NOMO-1 treated with dmso at 0.1 percent for 144 hours (cell line): ENCODE results near the gene HS3ST3B1.

ENCODE experiments used
- DNase-seq: peaks from one replicate; lab custom pipeline; 2025; ENCODE audit not compliant: unreplicated experiment; lab: John Stamatoyannopoulos, UW

Gene HS3ST3B1

DNA sequence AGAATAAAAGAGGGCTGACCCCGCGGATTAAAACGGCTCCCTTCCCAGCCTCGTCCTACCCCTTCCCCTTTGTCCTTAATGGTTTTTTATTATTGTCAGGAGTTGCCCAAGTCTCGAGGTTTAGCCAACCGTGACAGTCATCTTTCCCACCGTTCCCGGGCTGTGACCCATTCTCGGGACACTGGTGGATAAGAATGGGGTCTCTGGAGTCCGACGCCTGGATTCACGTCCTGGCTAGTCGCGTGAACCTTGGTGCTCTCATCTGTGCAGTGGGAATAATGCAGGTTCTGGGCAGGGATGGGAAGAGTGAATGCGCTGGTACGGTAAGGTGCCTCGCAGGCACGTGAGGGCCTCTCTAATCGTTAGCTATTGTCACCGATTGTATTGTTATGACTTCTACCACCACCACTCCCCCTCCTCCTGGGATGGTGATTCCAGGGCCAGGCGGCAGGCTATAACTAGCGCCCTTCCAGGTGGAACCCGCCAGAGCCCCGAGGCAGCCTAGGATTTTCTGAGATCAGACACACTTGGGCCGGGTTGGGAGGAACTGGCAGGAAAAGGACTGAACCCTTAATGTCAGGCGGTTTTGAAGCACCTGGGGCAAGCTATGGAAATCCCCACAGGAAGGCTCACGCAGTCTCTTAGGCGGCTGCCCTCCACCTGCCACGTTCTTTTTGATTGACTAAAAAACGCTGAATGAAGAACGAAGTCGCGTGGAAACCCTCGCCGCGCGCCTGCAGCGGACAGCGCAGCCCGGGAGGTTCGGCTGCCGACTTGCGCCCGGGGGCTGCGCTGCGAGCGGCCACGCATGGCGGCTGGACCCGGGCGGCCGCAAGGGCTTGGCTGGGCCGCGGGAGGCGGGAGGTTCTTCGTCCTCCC, 2.7 kb downstream of the HS3ST3B1 start:
- no peak for DNase-seq

DNA sequence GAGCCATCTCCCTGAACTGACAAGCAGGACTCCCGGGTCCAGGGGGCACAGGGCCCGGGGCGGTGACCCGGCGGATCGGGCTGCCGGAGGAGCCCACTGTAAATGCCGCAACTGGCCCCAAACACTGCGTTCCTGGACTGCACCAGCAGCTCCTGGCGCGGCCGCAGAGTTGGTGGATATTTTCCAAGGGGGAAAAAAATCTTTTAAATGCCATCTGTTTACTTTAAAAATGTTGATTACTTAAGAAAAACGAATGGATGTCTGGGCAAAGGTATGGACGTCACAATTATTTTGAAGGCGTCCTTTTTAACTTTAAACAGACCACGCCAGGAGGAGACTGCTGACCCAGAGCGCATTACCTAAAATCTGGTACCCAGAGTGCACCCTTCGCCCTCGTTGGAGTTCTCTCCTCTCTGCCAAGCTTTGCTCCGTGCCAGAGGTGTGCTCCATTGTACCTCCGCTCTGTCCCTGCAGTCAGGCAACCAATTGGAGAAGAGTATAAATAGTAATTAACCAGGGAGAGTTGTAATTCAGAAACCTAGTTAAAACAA, 3.4 kb downstream of the HS3ST3B1 start:
- no peak for DNase-seq

DNA sequence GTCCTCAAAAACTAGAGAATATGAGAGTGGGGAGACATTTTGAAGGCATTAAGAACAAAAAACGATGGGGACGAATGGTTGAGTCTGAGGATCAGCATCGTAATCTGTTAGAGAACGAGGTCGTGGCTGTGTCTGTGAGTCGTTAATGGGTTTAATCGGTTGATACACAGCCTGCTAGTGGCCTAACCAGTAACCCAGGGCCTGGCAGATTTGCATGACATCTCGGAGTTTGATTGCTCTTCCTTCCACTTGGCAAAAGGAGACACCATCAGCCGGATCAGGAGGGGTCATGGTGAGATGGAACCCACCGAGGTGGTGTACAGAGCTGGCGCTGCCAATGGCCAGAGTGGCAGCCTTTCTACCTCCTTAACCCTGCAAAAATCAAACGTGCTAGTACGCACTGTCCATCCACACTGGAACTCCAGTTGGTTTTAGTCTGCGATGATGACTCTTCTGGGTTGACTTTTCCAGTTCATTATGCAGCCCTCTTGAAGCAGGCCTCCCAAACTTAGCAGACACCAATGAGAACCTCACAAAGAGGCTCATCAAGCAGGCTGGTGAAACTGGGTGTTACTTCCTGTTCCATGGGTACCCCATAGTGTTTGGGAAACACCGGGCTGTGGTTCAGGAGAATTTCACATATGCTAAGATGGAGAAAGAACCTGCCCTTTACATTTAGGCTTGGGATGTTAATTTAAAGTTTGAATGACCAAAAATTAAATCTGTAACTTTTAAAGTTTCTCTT, 4.1 kb downstream of the HS3ST3B1 start:
- DNase-seq = no peak

DNA sequence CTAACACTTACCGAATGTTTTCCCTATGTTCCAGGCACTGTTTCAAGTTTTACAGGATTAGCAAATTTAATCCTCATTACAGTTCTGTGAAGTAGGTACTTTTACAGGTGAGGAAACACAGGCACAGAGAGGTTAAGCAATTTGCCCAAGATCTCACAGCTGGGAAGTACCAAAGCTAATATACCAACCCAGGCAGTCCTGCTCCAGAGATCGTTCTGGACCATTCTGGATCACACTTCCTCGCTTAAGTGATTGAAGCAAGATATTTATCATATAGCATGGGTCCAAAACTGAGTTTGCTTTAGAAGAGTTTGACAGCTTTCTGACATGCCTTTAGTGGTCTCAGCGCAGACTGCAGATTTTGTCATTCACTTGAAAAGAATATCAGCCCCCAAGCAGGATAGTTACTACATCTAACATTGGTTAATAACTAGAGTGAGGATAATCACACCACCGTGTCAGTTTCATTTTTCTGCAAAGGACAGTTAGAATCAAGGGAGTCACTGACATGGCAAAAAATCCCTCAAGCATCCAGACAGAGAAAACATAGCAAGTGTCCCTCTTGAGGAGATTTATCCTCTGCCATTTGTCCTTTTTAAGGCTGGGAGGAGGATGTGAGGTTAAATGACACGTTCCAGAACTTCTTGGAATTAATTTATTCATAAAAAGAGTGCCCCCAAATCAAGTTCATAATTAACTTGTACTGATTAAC, 5.1 kb downstream of the HS3ST3B1 start:
- no peak for DNase-seq

DNA sequence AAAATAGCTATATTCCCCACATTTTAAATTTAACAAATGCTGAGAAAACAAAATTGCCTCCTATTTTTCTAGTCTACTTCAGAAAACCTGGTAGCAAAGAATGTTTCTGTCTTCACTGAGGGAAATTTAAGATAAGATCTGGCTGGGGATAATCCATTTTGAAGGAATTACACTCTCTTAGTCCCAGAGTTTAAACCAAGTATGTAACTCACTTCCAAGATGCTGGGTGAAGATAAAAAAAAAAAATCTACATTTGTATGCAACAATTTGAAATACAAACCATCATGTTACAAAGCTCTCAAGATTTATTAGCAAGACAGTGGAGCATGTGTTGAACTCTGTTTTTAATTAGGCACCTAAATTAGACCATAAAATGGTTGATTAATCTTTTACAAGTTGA, 5.7 kb downstream of the HS3ST3B1 start:
- DNase-seq = no peak

DNA sequence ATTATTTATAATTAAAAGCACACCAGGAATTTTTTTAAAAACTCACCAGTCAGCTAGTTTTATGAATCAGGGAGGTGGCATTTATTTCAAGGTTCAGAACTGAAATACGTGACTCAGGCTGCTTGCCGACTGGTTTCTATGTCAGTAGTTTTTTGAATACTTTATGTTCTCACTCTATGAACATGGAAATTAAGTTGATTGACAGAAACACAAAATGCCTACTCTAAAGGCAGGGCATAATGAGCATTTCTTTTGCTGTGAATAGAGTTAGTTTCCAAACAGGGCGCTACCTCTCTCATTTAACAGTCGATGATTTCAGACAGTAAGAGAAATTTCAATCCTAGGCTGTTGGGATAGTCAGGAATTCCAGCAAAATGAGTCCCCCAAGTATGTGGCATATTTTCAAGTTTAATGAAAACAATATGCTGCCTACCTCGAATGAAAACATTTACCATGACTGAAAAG, 6.7 kb downstream of the HS3ST3B1 start:
- DNase-seq = no peak

DNA sequence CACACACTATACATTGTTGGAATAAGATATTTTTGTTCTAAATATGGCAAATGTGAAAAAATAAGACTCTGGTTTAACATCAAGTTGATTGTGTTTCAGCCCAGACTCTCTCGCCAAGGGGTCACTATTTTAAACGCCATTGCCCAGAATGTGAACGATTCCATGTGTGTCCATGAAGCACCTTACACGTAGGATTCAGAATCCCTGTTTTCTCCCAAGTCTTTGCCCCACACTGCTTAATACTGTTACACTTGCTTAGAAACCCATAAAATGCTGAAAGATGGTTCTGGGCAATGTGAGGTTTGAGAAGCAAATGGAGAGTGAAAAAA, 7.7 kb downstream of the HS3ST3B1 start:
- DNase-seq = no peak

DNA sequence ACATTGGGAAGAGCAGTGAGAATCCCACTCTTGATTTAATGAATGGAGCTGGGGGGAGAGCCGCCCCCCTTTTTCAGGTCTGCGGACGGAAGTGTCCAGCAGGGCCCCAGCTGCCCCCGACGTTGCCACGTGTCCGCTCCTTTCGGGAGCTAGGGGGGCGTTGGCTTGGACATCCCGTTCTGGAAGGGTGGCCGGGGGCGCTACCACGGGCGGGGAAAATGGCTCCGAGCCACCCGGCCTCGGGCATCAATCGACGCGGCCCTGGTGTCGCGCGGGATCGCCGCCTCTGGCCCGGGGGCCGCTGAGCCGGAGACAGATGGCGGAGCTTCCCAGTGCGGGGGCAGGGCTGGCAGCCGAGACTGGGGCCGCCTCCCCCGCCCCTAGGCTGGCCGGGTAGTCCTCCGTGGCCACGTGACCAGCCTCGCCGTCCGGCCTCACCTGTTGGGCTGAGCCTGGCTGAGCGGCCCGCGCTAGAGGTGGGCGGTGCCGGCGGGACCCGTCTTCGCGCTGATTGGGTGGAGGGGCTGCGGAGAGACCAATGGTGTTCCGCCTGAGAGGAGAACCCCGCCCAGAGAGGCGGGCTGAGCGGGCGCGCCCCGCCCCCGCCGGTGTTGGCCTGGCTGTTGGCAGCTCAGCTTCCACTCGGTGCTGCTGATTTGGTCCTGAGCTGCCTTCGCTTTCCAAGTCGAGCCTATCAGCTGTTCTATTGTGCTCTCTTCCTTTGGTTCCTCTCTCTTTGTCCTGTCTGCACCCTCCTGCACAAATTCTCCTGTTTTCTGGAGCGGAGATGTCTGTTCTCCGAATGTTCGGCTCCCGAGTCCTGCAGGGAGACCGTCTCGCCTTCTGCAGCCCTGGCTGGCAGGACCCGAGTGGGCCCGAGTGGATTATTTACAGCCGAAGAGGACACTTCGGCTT, 8.3 kb downstream of the HS3ST3B1 start:
- peak; percentile 83 for DNase-seq

DNA sequence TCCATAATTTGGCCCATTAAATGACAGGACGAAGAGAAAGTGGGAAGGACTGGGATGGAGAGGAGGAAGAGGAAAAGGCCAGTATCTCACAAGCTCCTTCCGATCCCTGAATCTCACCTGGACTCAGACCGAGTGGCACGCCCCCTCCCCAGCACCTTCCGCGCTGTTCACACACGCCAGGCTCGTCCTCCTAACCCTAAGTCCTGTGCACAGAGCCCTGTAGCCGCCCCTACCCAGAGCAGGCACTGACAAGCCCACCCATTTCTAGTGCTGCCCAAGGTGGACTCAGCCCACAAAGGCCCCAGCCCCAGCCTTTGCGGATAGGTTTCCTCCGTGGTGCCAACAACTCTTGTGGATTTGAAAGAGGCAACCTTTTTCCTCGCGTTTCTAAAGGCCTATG, 9.2 kb downstream of the HS3ST3B1 start:
- DNase-seq = no peak

DNA sequence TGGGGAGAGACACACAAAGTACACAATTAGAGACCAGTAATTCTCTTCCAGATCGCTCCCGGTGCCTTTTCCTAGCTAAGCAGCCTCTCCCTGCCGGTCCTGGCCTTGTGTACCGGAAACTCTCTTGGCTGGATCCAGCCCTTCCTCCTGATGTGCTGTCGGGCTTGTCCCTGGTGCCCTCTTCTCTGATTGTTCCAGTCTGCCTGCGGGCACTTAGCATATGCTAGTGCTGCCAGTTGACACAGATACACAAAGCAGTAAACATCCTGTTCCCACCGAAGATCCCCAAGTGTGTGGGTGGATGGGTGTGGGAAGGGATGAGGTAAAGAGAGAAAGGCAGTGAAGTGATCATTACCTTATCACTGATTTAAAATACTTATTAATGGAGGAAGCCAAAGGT, 9.7 kb downstream of the HS3ST3B1 start:
- DNase-seq = no peak

DNA sequence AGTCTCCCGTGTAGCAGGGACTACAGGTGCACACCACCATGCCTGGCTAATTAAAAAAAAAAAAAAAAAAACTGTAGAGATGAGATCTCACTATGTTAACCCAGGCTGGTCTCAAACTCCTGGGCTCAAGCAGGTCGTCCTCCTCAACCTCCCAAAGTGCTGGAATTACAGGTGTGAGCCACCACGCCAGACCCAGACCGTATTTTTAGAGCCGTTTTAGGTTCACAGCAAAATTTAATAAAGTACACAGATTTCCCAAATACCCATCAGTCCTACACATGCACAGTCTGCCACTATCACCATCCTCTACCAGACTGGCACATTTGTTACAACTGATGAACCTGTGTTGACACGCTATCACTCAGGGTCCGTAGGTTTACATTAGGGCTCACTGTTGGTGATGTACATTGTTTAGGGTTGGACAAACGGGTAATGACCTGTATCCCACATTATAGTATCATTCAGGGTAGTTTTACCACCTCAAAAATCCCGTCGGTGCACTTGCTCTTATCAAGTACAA, 10.4 kb downstream of the HS3ST3B1 start:
- no peak for DNase-seq

DNA sequence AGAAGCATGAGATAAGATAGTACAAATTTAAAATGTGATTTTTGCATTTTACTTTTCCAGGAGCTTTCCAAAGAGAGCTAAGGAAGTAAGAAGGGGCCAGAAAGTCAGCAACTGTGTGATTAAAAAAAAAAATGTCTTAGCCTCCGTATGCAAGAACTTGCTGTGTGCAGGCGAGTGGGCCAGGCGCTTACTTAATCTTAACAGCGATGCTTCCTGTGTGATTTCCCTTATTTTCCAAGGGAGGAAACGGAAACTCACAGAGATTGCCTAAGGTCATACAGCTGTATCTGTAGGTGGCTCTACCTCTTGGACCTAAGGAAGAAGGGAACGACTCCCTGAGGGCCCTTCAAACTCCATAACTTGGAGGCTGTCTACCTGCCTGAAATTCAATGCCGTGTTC, 11.1 kb downstream of the HS3ST3B1 start:
- DNase-seq = no peak

DNA sequence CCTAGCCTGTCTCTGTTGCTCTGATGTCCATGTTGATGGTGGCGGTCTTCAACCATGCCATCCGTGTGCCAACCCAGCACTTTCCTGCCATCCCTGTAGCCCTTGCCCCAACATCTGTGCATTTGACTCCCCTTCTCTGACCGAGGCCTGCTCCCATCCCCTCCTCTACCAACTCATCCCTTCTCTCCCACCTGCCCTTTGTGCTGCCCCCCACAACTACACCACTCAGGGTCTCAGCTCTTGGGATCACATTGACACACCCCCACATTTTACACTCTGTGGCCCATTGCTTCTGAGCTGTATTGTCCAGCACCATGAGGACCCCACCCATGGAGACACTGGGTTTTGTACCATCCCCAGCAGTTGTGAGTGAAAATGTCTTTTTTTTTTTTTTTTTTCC, 11.6 kb downstream of the HS3ST3B1 start:
- DNase-seq = no peak

DNA sequence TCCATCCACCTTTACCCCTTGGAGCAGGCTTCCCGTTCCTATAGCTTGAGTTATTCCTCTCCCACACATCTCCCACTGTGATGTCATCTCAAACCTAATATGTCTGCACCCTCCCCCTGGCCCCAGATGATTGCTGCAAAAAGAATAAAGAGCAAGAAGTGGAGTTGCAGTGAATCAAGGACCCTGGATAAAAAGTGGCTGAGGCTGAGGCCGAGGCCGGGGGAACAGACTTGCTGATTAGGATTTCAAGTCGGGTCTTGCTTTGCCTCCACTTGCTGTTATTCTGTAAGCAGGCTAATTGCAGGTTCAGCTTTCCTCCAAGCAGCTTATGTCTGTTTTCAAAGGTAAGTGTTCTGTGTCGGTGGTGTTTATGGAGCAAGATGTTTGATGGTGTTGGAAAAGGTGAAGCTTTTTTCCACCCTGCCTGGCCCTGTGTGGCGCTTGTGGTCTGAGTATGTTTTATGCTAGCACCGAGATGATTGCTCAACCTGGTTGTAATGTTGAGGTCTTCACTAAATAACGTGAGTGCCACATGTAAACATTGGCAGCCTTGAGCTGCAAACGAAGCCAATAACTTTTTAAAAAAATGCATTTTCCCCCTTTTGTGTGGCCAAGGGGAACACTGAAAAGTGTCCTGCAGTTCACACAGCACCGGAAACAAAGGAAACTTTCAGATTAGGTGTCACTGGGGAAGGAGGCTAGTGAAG, 15.4 kb downstream of the HS3ST3B1 start:
- no peak for DNase-seq

DNA sequence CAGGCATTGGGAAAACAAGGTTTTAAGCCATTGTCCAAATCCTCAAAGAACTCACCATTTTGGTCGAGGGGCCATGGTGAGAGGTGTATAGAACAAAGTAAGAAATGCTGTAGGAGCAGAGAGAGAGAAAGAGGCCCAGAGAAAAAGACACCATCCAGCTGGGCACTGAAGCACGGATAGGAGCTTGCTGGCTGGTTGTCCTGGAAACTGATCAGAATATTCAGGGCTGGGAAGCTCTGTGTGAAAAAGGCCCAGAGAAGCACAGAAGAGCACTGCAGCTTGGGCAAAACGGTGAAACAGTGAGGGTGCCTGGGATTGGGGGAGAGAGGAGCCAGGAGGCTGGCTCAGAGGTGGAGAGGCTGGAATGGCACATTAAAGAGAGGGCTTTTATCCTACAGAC, 16.5 kb downstream of the HS3ST3B1 start:
- DNase-seq = no peak

DNA sequence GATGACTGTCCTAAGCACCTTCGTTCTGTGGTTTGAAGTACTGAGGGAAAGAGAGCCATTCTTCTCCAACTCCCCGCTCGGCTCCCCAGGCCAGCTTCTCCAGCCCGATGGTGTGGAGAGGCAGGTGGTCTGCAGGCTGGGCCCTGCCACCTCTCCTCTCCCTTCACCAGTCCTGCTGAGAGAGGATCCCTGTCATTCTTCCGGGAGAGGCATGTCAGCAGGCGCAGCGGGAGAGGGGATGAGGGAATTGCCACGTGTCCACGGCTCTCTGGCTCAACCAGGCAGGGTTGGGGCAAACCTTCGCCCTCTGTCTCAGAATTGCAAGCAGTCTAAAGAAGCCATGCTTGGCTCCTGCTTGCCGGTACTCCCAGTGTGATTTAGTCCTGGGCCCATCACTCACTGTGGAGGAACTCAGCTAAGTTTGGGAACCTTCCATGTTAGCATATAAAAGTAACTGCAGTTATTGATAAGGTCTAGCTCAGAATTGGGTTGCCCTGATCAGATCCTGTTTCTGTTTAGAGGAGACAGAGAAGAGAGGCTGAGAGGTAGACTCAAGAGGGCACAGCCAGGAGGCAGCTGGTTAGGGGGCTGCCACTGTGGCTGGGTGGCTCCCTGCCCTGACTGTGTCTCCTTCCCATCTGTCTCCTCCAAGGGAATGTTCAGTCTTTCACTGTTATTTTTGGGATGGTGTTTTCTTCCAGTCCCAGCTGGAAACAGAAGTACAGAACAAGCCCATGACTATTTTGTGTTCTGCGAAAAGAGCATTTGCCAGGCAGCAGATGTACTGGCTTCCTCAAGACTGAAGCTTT, 17.4 kb downstream of the HS3ST3B1 start:
- DNase-seq = no peak

DNA sequence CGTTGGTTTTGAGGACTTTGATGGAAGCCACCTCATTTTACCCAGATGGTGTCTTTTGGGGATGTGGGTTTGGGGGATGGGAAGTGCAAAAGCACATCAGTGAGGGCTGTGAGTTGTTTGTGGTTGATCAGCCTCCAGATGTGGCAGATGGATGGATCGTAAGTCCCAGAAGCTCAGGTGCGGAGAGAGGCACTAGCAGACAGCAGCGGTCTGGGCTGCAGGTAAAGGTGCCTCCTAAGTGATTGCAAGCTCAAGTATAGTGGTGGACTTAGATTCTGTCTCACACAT, 18.0 kb downstream of the HS3ST3B1 start:
- no peak for DNase-seq

DNA sequence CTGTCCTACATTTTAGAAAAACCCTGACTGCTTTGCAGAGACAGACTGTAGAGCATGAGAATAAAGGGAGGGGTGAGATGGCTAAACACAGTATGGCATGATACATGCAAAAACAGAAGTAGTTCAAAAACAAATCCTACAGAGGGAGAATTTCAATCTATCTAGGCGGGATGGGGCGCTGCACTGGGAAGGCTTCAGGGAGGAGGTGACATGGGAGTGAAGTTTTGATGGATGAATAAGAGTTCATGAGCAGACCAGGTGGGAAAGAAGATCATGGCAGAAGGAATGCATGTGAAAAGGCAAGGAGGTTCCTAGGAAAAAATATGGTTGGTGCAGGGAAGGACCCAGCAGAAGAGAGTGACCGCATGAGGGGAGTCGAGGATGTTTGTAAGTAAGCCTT, 19.2 kb downstream of the HS3ST3B1 start:
- DNase-seq = no peak
